GM12801 (cell line): ENCODE data around the gene CARS2.

Experiments used
- CTCF ChIP-seq: IDR thresholded peaks from one replicate; pipeline ENCODE4 v1.5.1; 2011; ENCODE audit warnings: control low read depth; ENCODE audit not compliant: insufficient read length; ENCODE audit errors: extremely low read depth

The CARS2 gene

DNA sequence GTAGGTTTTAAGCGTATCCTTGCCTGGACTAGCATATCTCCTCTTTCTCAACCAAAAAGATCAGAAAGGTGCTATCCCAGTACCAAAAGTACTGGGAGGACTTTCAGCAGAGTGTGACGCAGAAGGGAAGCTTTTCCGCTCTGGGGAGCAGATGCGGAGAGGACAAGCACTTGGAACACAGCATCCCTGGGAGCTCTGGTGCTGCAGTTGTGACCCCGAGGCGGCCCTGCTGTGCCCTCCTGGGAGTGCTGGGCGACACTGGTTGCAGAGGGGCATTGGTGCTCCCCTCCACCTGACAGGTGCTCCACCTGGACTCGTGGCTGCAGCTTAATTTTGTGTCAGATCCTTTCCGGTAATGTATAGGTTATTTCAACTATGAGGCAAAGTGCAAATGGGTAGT is 87.1 kb downstream of the CARS2 start:
- no peak for TF ChIP-seq CTCF

GRCh38 chr13:110618167-110618566 is 87.7 kb downstream of the CARS2 start:
- TF ChIP-seq CTCF, result no peak

DNA sequence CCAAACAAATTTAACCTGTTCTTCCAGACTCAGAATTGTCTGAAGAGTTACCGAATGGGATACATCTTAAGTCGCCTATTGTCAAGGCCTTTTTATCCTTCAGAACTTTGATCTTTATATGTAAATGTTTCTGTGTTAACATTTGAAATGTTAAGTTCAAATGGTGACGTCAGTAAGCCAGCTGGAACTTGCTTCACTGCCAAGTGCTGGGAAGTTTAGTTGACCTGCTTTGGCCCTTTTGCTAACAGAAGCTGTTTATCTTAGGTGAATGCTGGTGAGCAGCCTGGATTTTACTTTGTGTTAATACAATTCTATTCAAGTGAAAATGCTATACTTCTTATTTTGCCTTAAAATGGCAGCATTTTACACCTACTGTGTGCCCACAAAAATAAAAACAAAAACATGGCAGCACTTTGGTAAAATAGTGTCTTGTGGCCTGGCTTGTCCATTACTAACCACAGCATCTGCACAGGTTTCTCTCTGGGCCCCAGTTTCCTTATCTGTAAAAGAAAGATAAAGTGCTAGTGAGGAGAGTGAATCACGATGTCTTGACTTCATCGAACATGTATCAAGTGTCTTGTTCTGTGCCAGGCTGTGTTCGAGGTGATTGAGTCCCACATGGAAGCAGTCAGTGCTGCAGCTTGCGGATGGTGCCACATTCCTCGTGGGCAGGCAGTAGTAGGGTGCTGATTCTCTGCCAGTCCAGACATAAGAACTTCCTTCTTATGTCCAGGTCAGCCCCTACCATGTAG is 88.4 kb downstream of the CARS2 start:
- TF ChIP-seq CTCF, result no peak

GRCh38 chr13:110616103-110617101 is 89.5 kb downstream of the CARS2 start:
- TF ChIP-seq CTCF, result no peak

- TF ChIP-seq CTCF, result no peak
These were observed 90.4 kb downstream of the CARS2 start, which contains the start of gene NAXD for GRCh38 chr13:110615322-110616102. NAXD (plus strand) TSS chr13:110615545; CDS start chr13:110615602, 57 bp downstream.

DNA sequence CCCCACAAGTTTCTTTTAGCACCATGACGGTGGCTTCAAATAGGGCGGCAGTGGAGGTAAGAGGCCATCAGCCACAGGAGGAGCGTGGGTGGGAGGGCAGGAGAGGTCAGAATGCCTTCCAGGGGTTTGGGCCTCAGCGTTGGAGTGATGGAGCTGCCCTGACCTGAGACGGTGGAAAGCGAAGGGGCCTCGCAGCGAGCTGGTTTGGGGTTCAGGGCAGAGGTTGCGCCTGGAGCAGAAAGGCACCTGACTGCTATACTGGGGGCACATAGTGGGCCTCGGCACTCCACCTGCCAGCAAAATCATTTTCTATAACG is 91.0 kb downstream of the CARS2 start:
- TF ChIP-seq CTCF, result no peak
